Psoas muscle (tissue), 8 donors: Measurements from ENCODE around the gene ATL3. TPM values are rescaled to one million over a fixed set of nuclear protein-coding genes. Genes with fewer than 3 reads are reported as not detected.
A peak's percentile ranks its signal among the peaks of the same experiment; 100 is the strongest.
"Not testable (repeated sequence)": the region's sequence is repeated elsewhere in the genome, so short reads cannot be mapped to it uniquely, and the experiment has no call there.

Source experiments
- ATAC-seq, 4 donors: fragments of 200-7000 bp; cut with Tn5 transposase; one replicate each; pipeline ENCODE4 v1.9.1; 2020; ENCODE audit warnings: moderate library complexity in 3 of 4, mild to moderate bottlenecking in 2 of 4
- DNase-seq, 2 donors: peaks; one replicate each; pipeline ENCODE4 v3.0.0-alpha.2; 2020
- H3K27ac ChIP-seq: fragments of 200-600 bp; one replicate; pipeline ENCODE4 v1.8.0; 2022
- H3K27me3 ChIP-seq, 3 donors: fragments of 200-600 bp in 1 of 3; one replicate each; pipeline versions ENCODE4 v1.6.1 to v1.8.0; 2013 to 2022; ENCODE audit warnings: low read length in 2 of 3, mild to moderate bottlenecking in 2 of 3, moderate library complexity in 1 of 3; ENCODE audit not compliant: insufficient read depth in 3 of 3
- H3K36me3 ChIP-seq, 2 donors: fragments of 200-600 bp in 1 of 2; one replicate each; pipeline versions ENCODE4 v1.6.1 to v1.8.0; 2013 to 2022; ENCODE audit warnings: low read depth in 1 of 2, mild to moderate bottlenecking in 1 of 2, moderate library complexity in 1 of 2; ENCODE audit not compliant: insufficient read depth in 1 of 2
- H3K4me1 ChIP-seq: fragments of 200-600 bp; one replicate; pipeline ENCODE4 v1.8.0; 2022
- H3K4me3 ChIP-seq: fragments of 200-600 bp; one replicate; pipeline ENCODE4 v1.8.0; 2022; ENCODE audit warnings: mild to moderate bottlenecking
- H3K9me3 ChIP-seq: fragments of 200-600 bp; one replicate; pipeline ENCODE4 v1.8.0; 2022
- CTCF ChIP-seq: fragments of 200-600 bp; IDR thresholded peaks from one replicate; pipeline ENCODE4 v1.8.0; 2022; ENCODE audit warnings: antibody characterized with exemption
- WGBS, 3 donors: extraction: QIAGEN DNeasy Blood & Tissue Kit; methylation state at CpG; one replicate each; pipeline versions ENCODE4 v1.1.6 to v1.1.7; 2013; 5-methylcytosine and 5-hydroxymethylcytosine counted together
- intact Hi-C, 2 donors: fragments of 100-400 bp; cut with DNase I; formaldehyde crosslinking; loops; one replicate each; pipeline versions ENCODE4 v1.11.0 to v1.14.2; 2022
- polyA plus RNA-seq, 3 donors: library from polyadenylated mRNA; stranded (reverse); fragments of 200-250 nt; gene quantifications; one replicate each; pipeline ENCODE4 v1.2.3, GENCODE V29; 2013
- total RNA-seq, 4 donors: library from RNA; stranded (reverse); fragmentation: NEBNext Ultra II Directional in 2 of 4; extraction: Animal tissue kit (Norgen Biotek cat#: 25700) in 2 of 4; gene quantifications; one replicate each; pipeline versions ENCODE4 v1.2.1 to v1.2.4, GENCODE V29; 2021 to 2023
- donor health status: healthy with polysubstance abuse.
- donor health status: DM: no; HTN: no; CAD: no; lungs with moderate emphysema.
- donor health status: Bipolar disorder and iron deficiency.
- donor health status: healthy.
- donor health status: DM: yes; HTN: yes; CAD: no.
- donor health status: DM: no; HTN: no; CAD: no.
- donor health status: DM: no; HTN: no; CAD: no.
- donor health status: DM: yes; HTN: yes; CAD: no.

Gene ATL3
- total and polyA plus RNA-seq, 7 donors, result 3.2 to 12.2 (median 9.4) TPM

GRCh38 chr11:63652671-63653070, 18.5 kb downstream of the ATL3 start:
- TF ChIP-seq CTCF, result no peak
- no peak for ATAC-seq
- 86 to 96% (median 92%) methylated on average over 3 of the region's 3 CpGs for WGBS, 3 donors

GRCh38 chr11:63643205-63643604, 28.0 kb downstream of the ATL3 start:
- H3K27me3 ChIP-seq, result no peaks in the 10 kb centered on the region
- intact Hi-C loops, result no loop called here
- no peaks in the 10 kb centered on the region for H3K4me1 ChIP-seq
- DNase-seq (no peak), ATAC-seq (no peak)
- peaks cover 0 to 95% of the 10 kb centered on the region in 2 donors for H3K36me3 ChIP-seq
- H3K27ac ChIP-seq, result no peak overlapping the region
- no peak for TF ChIP-seq CTCF
- no peaks in the 10 kb centered on the region for H3K9me3 ChIP-seq
- WGBS, 3 donors, result 97% methylated on average over 3 of the region's 3 CpGs
- no peak overlapping the region for H3K4me3 ChIP-seq

More at GRCh38 chr11:63652671-63653070, 18.5 kb downstream of the ATL3 start:
- no peaks in the 10 kb centered on the region for H3K9me3 ChIP-seq
- H3K27ac ChIP-seq, result no peak overlapping the region
- peaks cover 3 to 85% of the 10 kb centered on the region in 2 donors for H3K36me3 ChIP-seq
- no peak for DNase-seq
- H3K4me3 ChIP-seq, result no peak overlapping the region
- H3K4me1 ChIP-seq, result no peaks in the 10 kb centered on the region
- intact Hi-C loops, result no loop called here
- no peaks in the 10 kb centered on the region for H3K27me3 ChIP-seq

GRCh38 chr11:63641727-63642126, 29.4 kb downstream of the ATL3 start:
- Histone ChIP-seq H3K9me3 (no peaks in the 10 kb centered on the region), H3K36me3 (peaks cover 0 to 94% of the 10 kb centered on the region in 2 donors), H3K27ac (no peak overlapping the region), H3K4me1 (no peaks in the 10 kb centered on the region), H3K27me3 (no peaks in the 10 kb centered on the region), H3K4me3 (no peak overlapping the region)
- ATAC-seq (peak in 1 of 4 donors; percentile 48), DNase-seq (no peak)
- intact Hi-C loops, result no loop called here
- TF ChIP-seq CTCF, result no peak

- intact Hi-C loops, result loop anchor here in 1 of 2 donors (5.0 kb wide), 1 partner anchor 98 kb away; no protein-coding TSS in a partner anchor
- Histone ChIP-seq H3K27ac (no peak overlapping the region), H3K36me3 (peaks cover 2 to 93% of the 10 kb centered on the region in 2 donors), H3K4me3 (no peak overlapping the region), H3K27me3 (no peaks in the 10 kb centered on the region), H3K9me3 (no peaks in the 10 kb centered on the region), H3K4me1 (no peaks in the 10 kb centered on the region)
- WGBS, 3 donors, result 71 to 84% (median 80%) methylated on average over 3 of the region's 3 CpGs
- TF ChIP-seq CTCF, result peak; percentile 47
- ATAC-seq, result peak in 1 of 4 donors; percentile 17
- no peak for DNase-seq
These were observed 31.9 kb downstream of the ATL3 start for GRCh38 chr11:63639199-63639832.

GRCh38 chr11:63638436-63638835, 32.7 kb downstream of the ATL3 start:
- not testable (repeated sequence) for H3K27ac ChIP-seq, H3K4me1 ChIP-seq, DNase-seq, H3K4me3 ChIP-seq, ATAC-seq, H3K27me3 ChIP-seq, H3K9me3 ChIP-seq
- intact Hi-C loops, result loop anchor here in 1 of 2 donors (5.0 kb wide), 1 partner anchor 99 kb away; no protein-coding TSS in a partner anchor
- 93 to 95% (median 93%) methylated on average over 8 of the region's 8 CpGs for WGBS, 3 donors
- peaks cover 2 to 93% of the 10 kb centered on the region in 2 donors for H3K36me3 ChIP-seq
